Measurements from ENCODE around the gene IL1RN.

GRCh38 chr2:113092864-113093612 is 34.4 kb upstream of the IL1RN start:
- TF ChIP-seq CTCF (IDR thresholded peaks at IDR 0.05) (no peak), POLR2A (IDR thresholded peaks at IDR 0.05) (no peak)

Measured in testis (tissue), 2 donors.